HepG2 (cell line): ENCODE measurements around the gene SLC16A3. TPM values are rescaled to one million over a fixed set of nuclear protein-coding genes. Genes with fewer than 3 reads are reported as not detected.
A peak's percentile ranks its signal among the peaks of the same experiment; 100 is the strongest.

Source experiments
- GPN1 ChIP-seq: sonication (generic); formaldehyde crosslinking; IDR thresholded peaks from 2 replicates; pipeline ENCODE4 v1.5.1; 2020; ENCODE audit warnings: missing genetic modification reagents, borderline replicate concordance
- JUN ChIP-seq: sonication (generic); formaldehyde crosslinking; IDR thresholded peaks from 2 replicates; pipeline ENCODE4 v1.4.0; 2020; ENCODE audit warnings: mild to moderate bottlenecking, missing genetic modification reagents
- KLF16 ChIP-seq, 2 experiments: sonication (generic) in 1 of 2; formaldehyde crosslinking in 1 of 2; IDR thresholded peaks; 2 replicates each; pipeline versions ENCODE4 v1.6.1 to v1.8.0; 2016 to 2023; ENCODE audit warnings: missing genetic modification reagents in 2 of 2, missing compliant biosample characterization in 1 of 2
- MIXL1 ChIP-seq: IDR thresholded peaks from 2 replicates; pipeline ENCODE4 v1.6.1; 2016
- MTA1 ChIP-seq: sonication (generic); formaldehyde crosslinking; IDR thresholded peaks from 2 replicates; pipeline ENCODE4 v1.4.0; 2020; ENCODE audit warnings: missing genetic modification reagents, mild to moderate bottlenecking, borderline replicate concordance
- MXI1 ChIP-seq: IDR thresholded peaks from 3 replicates; pipeline ENCODE4 v1.6.1; 2012; ENCODE audit warnings: low read depth, low read length, inconsistent platforms, borderline replicate concordance
- PAF1 ChIP-seq: IDR thresholded peaks from 2 replicates; pipeline ENCODE4 v1.6.1; 2016; ENCODE audit warnings: missing genetic modification reagents, missing compliant biosample characterization
- SKI ChIP-seq: fragments of 450-650 bp; IDR thresholded peaks from one replicate; pipeline ENCODE4 v1.6.1; 2018; ENCODE audit warnings: mild to moderate bottlenecking; ENCODE audit not compliant: partially characterized antibody
- SYNCRIP ChIP-seq: fragments of 200-400 bp; formaldehyde crosslinking; IDR thresholded peaks from 2 replicates; pipeline ENCODE4 v1.6.1; 2018; ENCODE audit warnings: mild to moderate bottlenecking, low read depth, low read length; ENCODE audit not compliant: insufficient read depth
- YEATS2 ChIP-seq: sonication (generic); formaldehyde crosslinking; IDR thresholded peaks from 2 replicates; pipeline ENCODE4 v1.4.0; 2020; ENCODE audit warnings: missing genetic modification reagents, borderline replicate concordance
- ZFP82 ChIP-seq: sonication (generic); formaldehyde crosslinking; IDR thresholded peaks from 2 replicates; pipeline ENCODE4 v1.5.1; 2020; ENCODE audit warnings: mild to moderate bottlenecking, missing genetic modification reagents, borderline replicate concordance
- ZFX ChIP-seq: sonication (generic); formaldehyde crosslinking; IDR thresholded peaks from 2 replicates; pipeline ENCODE4 v1.4.0; 2020; ENCODE audit warnings: mild to moderate bottlenecking, low read depth, missing genetic modification reagents, moderate library complexity
- ZNF121 ChIP-seq: sonication (generic); formaldehyde crosslinking; IDR thresholded peaks from 2 replicates; pipeline ENCODE4 v1.5.0; 2020; ENCODE audit warnings: mild to moderate bottlenecking, missing genetic modification reagents
- ZNF350 ChIP-seq: sonication (generic); formaldehyde crosslinking; IDR thresholded peaks from 2 replicates; pipeline ENCODE4 v1.4.0; 2020; ENCODE audit warnings: mild to moderate bottlenecking, low read depth, missing genetic modification reagents, borderline replicate concordance
- ZNF567 ChIP-seq: sonication (generic); formaldehyde crosslinking; IDR thresholded peaks from 2 replicates; pipeline ENCODE4 v1.8.1; 2023; ENCODE audit warnings: mild to moderate bottlenecking, missing genetic modification reagents, borderline replicate concordance
- ZNF589 ChIP-seq: sonication (generic); formaldehyde crosslinking; conservative IDR thresholded peaks from 2 replicates; pipeline ENCODE4 v1.8.0; 2022; ENCODE audit warnings: mild to moderate bottlenecking, moderate library complexity, missing genetic modification reagents
- ZNF772 ChIP-seq: sonication (generic); formaldehyde crosslinking; IDR thresholded peaks from 2 replicates; pipeline ENCODE4 v1.5.0; 2020; ENCODE audit warnings: mild to moderate bottlenecking, missing genetic modification reagents
- polyA plus RNA-seq, 8 experiments: library from polyadenylated mRNA; depleted of rRNA in 3 of 8; stranded (reverse) in 7 of 8; unstranded in 1 of 8; fragments of >200 nt; fragmentation: Illumina TruSeq in 4 of 8; extraction: Trizol in 4 of 8; gene quantifications; 2 replicates each; pipeline versions ENCODE4 v1.2.1 to v1.2.3, GENCODE V29; 2011 to 2016; ENCODE audit warnings: low read depth in 4 of 8, missing spikeins in 1 of 8, mixed read lengths in 1 of 8; ENCODE audit not compliant: insufficient read depth in 1 of 8
- total RNA-seq, 5 experiments: library from RNA; depleted of rRNA; stranded (reverse); fragments of >200 nt; fragmentation: Illumina TruSeq; extraction: Trizol; gene quantifications; 2 replicates each; pipeline ENCODE4 v1.2.3, GENCODE V29; 2016; ENCODE audit warnings: low read depth in 1 of 5
- TF ChIP-seq, protein P1 (sequence below): sonication (generic); formaldehyde crosslinking; IDR thresholded peaks from 2 replicates; pipeline ENCODE4 v1.5.1; 2020; ENCODE audit warnings: mild to moderate bottlenecking, missing genetic modification reagents, moderate library complexity
- TF ChIP-seq, protein P2 (sequence below): sonication (generic); formaldehyde crosslinking; conservative IDR thresholded peaks from 2 replicates; pipeline ENCODE4 v1.4.0; 2020; ENCODE audit warnings: mild to moderate bottlenecking, missing genetic modification reagents, moderate library complexity
- TF ChIP-seq, protein P3 (sequence below): sonication (generic); formaldehyde crosslinking; IDR thresholded peaks from 2 replicates; pipeline ENCODE4 v1.5.1; 2020; ENCODE audit warnings: mild to moderate bottlenecking, missing genetic modification reagents, borderline replicate concordance

The SLC16A3 gene
- total and polyA plus RNA-seq, 2 of the 13 experiments (the other 11 are each of a cell fraction or from before 2014, with no cell fraction given): 242 to 349 TPM

DNA sequence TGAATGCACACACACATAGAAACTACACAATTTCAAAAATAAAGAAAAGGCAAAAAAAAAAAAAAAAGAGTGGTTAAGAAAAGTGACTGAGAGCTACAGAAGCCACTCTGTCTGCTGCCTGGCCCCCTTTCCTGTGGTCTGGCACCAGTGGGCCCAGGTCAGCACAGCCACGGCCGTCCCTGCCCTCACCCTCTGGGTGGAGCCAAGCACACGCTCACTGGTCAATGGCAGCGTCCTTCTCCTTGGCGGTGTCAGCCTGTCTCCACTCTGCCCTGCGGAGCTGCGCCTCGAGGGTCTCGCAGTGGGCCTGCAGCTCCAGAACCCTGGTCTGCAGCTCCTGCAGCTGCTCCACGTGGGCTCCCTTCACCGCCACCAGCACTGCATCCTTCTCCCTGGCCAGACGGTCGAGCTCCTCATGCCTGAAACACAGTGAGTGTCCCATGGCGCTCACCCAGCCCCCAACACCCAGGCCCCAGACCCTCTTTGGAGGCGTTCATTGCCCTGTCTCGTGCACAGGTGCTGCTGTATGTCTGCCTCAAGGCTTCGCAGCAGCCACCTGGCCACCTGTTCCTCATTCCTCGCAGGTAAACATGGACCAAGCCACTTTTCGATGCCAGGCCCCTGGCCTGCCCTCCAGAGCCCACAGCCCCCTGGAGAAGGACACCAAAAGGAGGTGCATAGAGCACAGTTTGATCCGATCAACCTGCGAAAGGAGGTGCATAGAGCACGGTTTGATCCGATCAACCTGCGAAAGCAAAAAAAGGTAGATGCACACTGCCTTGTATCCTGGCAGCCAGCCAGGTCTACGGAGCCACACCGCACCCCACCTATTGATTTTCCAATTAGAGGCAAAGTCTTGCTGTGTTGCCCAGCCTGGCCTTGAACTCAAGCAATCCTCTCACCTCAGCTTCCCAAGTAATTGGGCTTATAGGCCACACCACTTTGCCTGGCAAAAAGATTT is 40.6 kb upstream of the SLC16A3 start (continued):
- TF ChIP-seq GPN1 (no peak), ZFP82 (CRISPR knock-in tag) (no peak), MIXL1 (peak; percentile 98), KLF16 (CRISPR knock-in tag; IDR thresholded peaks at IDR 0.05) (no peak), ZNF589 (no peak), PAF1 (CRISPR knock-in tag) (no peak), ZNF772 (CRISPR knock-in tag) (no peak), ZFX (CRISPR knock-in tag) (no peak; the same call in 1 of the 2 replicates), ZNF350 (peak; percentile 61; the same call in 1 of the 2 replicates), ZNF567 (no peak), JUN (no peak), YEATS2 (no peak), SKI (no peak), SYNCRIP (no peak), MXI1 (no peak), MTA1 (peak; percentile 30; the same call in 1 of the 2 replicates), ZNF121 (CRISPR knock-in tag) (peak; percentile 83)
- TF ChIP-seq, protein P1, sequence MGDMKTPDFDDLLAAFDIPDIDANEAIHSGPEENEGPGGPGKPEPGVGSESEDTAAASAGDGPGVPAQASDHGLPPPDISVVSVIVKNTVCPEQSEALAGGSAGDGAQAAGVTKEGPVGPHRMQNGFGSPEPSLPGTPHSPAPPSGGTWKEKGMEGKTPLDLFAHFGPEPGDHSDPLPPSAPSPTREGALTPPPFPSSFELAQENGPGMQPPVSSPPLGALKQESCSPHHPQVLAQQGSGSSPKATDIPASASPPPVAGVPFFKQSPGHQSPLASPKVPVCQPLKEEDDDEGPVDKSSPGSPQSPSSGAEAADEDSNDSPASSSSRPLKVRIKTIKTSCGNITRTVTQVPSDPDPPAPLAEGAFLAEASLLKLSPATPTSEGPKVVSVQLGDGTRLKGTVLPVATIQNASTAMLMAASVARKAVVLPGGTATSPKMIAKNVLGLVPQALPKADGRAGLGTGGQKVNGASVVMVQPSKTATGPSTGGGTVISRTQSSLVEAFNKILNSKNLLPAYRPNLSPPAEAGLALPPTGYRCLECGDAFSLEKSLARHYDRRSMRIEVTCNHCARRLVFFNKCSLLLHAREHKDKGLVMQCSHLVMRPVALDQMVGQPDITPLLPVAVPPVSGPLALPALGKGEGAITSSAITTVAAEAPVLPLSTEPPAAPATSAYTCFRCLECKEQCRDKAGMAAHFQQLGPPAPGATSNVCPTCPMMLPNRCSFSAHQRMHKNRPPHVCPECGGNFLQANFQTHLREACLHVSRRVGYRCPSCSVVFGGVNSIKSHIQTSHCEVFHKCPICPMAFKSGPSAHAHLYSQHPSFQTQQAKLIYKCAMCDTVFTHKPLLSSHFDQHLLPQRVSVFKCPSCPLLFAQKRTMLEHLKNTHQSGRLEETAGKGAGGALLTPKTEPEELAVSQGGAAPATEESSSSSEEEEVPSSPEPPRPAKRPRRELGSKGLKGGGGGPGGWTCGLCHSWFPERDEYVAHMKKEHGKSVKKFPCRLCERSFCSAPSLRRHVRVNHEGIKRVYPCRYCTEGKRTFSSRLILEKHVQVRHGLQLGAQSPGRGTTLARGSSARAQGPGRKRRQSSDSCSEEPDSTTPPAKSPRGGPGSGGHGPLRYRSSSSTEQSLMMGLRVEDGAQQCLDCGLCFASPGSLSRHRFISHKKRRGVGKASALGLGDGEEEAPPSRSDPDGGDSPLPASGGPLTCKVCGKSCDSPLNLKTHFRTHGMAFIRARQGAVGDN (CRISPR knock-in tag): peak; percentile 41
- TF ChIP-seq, protein P2, sequence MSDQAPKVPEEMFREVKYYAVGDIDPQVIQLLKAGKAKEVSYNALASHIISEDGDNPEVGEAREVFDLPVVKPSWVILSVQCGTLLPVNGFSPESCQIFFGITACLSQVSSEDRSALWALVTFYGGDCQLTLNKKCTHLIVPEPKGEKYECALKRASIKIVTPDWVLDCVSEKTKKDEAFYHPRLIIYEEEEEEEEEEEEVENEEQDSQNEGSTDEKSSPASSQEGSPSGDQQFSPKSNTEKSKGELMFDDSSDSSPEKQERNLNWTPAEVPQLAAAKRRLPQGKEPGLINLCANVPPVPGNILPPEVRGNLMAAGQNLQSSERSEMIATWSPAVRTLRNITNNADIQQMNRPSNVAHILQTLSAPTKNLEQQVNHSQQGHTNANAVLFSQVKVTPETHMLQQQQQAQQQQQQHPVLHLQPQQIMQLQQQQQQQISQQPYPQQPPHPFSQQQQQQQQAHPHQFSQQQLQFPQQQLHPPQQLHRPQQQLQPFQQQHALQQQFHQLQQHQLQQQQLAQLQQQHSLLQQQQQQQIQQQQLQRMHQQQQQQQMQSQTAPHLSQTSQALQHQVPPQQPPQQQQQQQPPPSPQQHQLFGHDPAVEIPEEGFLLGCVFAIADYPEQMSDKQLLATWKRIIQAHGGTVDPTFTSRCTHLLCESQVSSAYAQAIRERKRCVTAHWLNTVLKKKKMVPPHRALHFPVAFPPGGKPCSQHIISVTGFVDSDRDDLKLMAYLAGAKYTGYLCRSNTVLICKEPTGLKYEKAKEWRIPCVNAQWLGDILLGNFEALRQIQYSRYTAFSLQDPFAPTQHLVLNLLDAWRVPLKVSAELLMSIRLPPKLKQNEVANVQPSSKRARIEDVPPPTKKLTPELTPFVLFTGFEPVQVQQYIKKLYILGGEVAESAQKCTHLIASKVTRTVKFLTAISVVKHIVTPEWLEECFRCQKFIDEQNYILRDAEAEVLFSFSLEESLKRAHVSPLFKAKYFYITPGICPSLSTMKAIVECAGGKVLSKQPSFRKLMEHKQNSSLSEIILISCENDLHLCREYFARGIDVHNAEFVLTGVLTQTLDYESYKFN: peak; percentile 58
- TF ChIP-seq, protein P3, sequence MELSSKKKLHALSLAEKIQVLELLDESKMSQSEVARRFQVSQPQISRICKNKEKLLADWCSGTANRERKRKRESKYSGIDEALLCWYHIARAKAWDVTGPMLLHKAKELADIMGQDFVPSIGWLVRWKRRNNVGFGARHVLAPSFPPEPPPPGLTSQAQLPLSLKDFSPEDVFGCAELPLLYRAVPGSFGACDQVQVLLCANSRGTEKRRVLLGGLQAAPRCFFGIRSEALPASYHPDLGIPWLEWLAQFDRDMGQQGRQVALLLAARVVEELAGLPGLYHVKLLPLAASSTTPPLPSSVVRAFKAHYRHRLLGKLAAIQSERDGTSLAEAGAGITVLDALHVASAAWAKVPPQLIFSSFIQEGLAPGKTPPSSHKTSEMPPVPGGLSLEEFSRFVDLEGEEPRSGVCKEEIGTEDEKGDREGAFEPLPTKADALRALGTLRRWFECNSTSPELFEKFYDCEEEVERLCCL (CRISPR knock-in tag): no peak
